Fibroblast of lung (primary cell): ENCODE measurements around the gene ZBTB9. TPM values are rescaled to one million over a fixed set of nuclear protein-coding genes. Genes with fewer than 3 reads are reported as not detected.

Source experiments
- DNase-seq, 2 donors: peaks; one replicate each; pipeline versions ENCODE4 v3.0.0 to v3.0.0-alpha.2; 2010; ENCODE audit warnings: low read depth in 2 of 2
- H2AFZ ChIP-seq: 2 replicates; pipeline ENCODE4 v1.5.1; 2012; ENCODE audit warnings: low read length, control low read depth, inconsistent platforms
- H3K27ac ChIP-seq: 2 replicates; pipeline ENCODE4 v1.5.1; 2011; ENCODE audit warnings: low read length, control low read depth; ENCODE audit not compliant: insufficient read depth
- H3K27me3 ChIP-seq: 2 replicates; pipeline ENCODE4 v1.5.1; 2011; ENCODE audit warnings: mild to moderate bottlenecking, low read length; ENCODE audit not compliant: control insufficient read depth, insufficient read depth
- H3K36me3 ChIP-seq: 2 replicates; pipeline ENCODE4 v1.5.1; 2011; ENCODE audit warnings: low read length; ENCODE audit not compliant: control insufficient read depth, insufficient read depth
- H3K4me1 ChIP-seq: 2 replicates; pipeline ENCODE4 v1.5.1; 2011; ENCODE audit warnings: low read length; ENCODE audit not compliant: control insufficient read depth, insufficient read depth; ENCODE audit errors: extremely low read depth
- H3K4me2 ChIP-seq: 2 replicates; pipeline ENCODE4 v1.5.1; 2011; ENCODE audit warnings: low read length, control low read depth; ENCODE audit not compliant: insufficient read depth; ENCODE audit errors: extremely low read depth
- H3K4me3 ChIP-seq, 4 experiments: fragments of 200-600 bp in 1 of 4; sonication (generic) in 1 of 4; replicated peaks in 1 of 4; 2 replicates each; pipeline ENCODE4 v1.5.1; 2011 to 2016; ENCODE audit warnings: low read length in 4 of 4, low read depth in 3 of 4, mild to moderate bottlenecking in 3 of 4, control low read depth in 2 of 4, inconsistent platforms in 1 of 4, mixed read lengths in 1 of 4; ENCODE audit not compliant: insufficient read depth in 1 of 4; ENCODE audit errors: control extremely low read depth in 1 of 4
- H3K79me2 ChIP-seq: 2 replicates; pipeline ENCODE4 v1.5.1; 2012; ENCODE audit warnings: mild to moderate bottlenecking, low read length, inconsistent platforms; ENCODE audit not compliant: control insufficient read depth, insufficient read depth
- H3K9ac ChIP-seq: 2 replicates; pipeline ENCODE4 v1.5.1; 2011; ENCODE audit warnings: mild to moderate bottlenecking, low read length, control low read depth; ENCODE audit not compliant: insufficient read depth
- H3K9me3 ChIP-seq: 2 replicates; pipeline ENCODE4 v1.5.1; 2012; ENCODE audit warnings: low read depth, low read length; ENCODE audit not compliant: control insufficient read depth, insufficient read depth
- H4K20me1 ChIP-seq: 2 replicates; pipeline ENCODE4 v1.5.1; 2011; ENCODE audit warnings: low read length; ENCODE audit not compliant: control insufficient read depth, insufficient read depth; ENCODE audit errors: extremely low read depth
- CTCF ChIP-seq, 2 donors: IDR thresholded peaks in 1 of 2; conservative IDR thresholded peaks in 1 of 2; 1 replicate in 1 of 2; 2 replicates in 1 of 2; pipeline ENCODE4 v1.5.1; 2011 to 2012; ENCODE audit warnings: low read length in 2 of 2, control low read depth in 1 of 2, inconsistent platforms in 1 of 2, low read depth in 1 of 2, mild to moderate bottlenecking in 1 of 2
- EZH2 ChIP-seq: IDR thresholded peaks from 2 replicates; pipeline ENCODE4 v1.5.1; 2012; ENCODE audit warnings: low read length, control low read depth, mild to moderate bottlenecking; ENCODE audit errors: missing control alignments
- polyA plus RNA-seq, 2 donors: library from polyadenylated mRNA; depleted of rRNA in 1 of 2; stranded (reverse) in 1 of 2; unstranded in 1 of 2; fragments of >200 nt; gene quantifications; 2 replicates each; pipeline ENCODE4 v1.2.1, GENCODE V29; 2011 to 2012; ENCODE audit warnings: missing spikeins in 1 of 2
- total RNA-seq: library from RNA; depleted of rRNA; stranded (reverse); fragments of >200 nt; gene quantifications from 2 replicates; pipeline ENCODE4 v1.2.1, GENCODE V29; 2014

The ZBTB9 gene
- total and polyA plus RNA-seq, 2 donors (not counting 1 experiment from before 2014, with no cell fraction given) = 4.1 to 5.2 TPM

GRCh38 chr6:33443025-33443424 is 11.4 kb upstream of the ZBTB9 start:
- H2AFZ ChIP-seq = no peak overlapping the region
- H3K4me2 ChIP-seq = no peak overlapping the region
- peaks cover 25% of the 10 kb centered on the region for H3K36me3 ChIP-seq
- H3K79me2 ChIP-seq = no peaks in the 10 kb centered on the region
- no peaks in the 10 kb centered on the region for H4K20me1 ChIP-seq
- no peak overlapping the region for H3K9ac ChIP-seq
- H3K9me3 ChIP-seq = no peaks in the 10 kb centered on the region
- no peak for TF ChIP-seq EZH2
- TF ChIP-seq CTCF (conservative IDR thresholded peaks at IDR 0.05 in 1 of 2, IDR thresholded peaks at IDR 0.05 in 1 of 2; ENCODE audit: low read depth in 1 of 2, low read length in 2 of 2) = no peak
- no peaks in the 10 kb centered on the region for H3K4me1 ChIP-seq
- no peak overlapping the region for H3K4me3 ChIP-seq
- no peaks in the 10 kb centered on the region for H3K27me3 ChIP-seq
- H3K27ac ChIP-seq = no peak overlapping the region
- DNase-seq = no peak

DNA sequence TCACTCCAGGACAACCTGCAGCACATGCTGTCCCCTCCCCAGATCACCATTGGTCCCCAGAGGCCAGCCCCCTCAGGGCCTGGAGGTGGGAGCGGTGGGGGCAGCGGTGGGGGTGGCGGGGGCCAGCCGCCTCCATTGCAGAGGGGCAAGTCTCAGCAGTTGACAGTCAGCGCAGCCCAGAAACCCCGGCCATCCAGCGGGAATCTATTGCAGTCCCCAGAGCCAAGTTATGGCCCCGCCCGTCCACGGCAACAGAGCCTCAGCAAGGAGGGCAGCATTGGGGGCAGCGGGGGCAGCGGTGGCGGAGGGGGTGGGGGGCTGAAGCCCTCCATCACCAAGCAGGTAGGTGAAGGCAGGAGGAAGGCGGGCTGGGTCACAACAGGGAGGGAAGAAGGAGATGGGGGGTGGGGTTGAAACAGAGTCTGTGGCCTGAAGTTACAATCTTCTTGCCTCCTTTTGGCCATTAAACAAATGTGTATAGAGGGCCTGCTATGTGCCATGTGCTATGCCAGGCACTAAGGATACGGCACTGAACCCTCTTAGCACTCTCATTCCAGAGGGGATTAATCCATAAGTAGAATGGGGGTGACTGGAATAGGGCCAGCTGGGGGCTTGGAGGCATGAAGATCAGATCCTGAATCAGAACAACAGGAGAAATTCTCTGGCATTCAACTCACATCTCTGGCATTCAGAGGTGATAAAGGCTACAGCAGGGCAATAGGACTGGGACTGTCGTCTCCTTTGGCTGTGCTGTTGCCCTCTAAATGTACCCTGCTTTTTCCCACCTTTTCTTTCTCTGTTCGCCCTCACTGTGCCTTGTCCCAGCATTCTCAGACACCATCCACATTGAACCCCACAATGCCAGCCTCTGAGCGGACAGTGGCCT is 10.5 kb upstream of the ZBTB9 start:
- H2AFZ ChIP-seq = no peak overlapping the region
- peaks cover 22% of the 10 kb centered on the region for H3K36me3 ChIP-seq
- H4K20me1 ChIP-seq = no peaks in the 10 kb centered on the region
- H3K4me3 ChIP-seq = no peak overlapping the region
- no peak for DNase-seq
- no peaks in the 10 kb centered on the region for H3K4me1 ChIP-seq
- H3K27me3 ChIP-seq = no peaks in the 10 kb centered on the region
- H3K4me2 ChIP-seq = no peak overlapping the region
- TF ChIP-seq CTCF (conservative IDR thresholded peaks at IDR 0.05 in 1 of 2, IDR thresholded peaks at IDR 0.05 in 1 of 2; ENCODE audit: low read depth in 1 of 2, low read length in 2 of 2) (no peak), EZH2 (no peak)
- no peak overlapping the region for H3K9ac ChIP-seq
- no peaks in the 10 kb centered on the region for H3K9me3 ChIP-seq
- no peak overlapping the region for H3K27ac ChIP-seq
- H3K79me2 ChIP-seq = no peaks in the 10 kb centered on the region

- no peak for DNase-seq
- no peaks in the 10 kb centered on the region for H3K79me2 ChIP-seq
- no peak overlapping the region for H3K27ac ChIP-seq
- no peak overlapping the region for H3K4me3 ChIP-seq
- H3K4me1 ChIP-seq = no peaks in the 10 kb centered on the region
- no peak for TF ChIP-seq EZH2
- TF ChIP-seq CTCF (conservative IDR thresholded peaks at IDR 0.05 in 1 of 2, IDR thresholded peaks at IDR 0.05 in 1 of 2; ENCODE audit: low read depth in 1 of 2, low read length in 2 of 2) = no peak
- H3K4me2 ChIP-seq = no peak overlapping the region
- H4K20me1 ChIP-seq = no peaks in the 10 kb centered on the region
- no peaks in the 10 kb centered on the region for H3K9me3 ChIP-seq
- H3K9ac ChIP-seq = no peak overlapping the region
- peaks cover 25% of the 10 kb centered on the region for H3K36me3 ChIP-seq
- no peaks in the 10 kb centered on the region for H3K27me3 ChIP-seq
- H2AFZ ChIP-seq = no peak overlapping the region
Measured at GRCh38 chr6:33445119-33445603, 9.2 kb upstream of the ZBTB9 start.
